GM18498 (cell line): ENCODE measurements around the gene TBX6.
"Not testable (repeated sequence)": the region's sequence is repeated elsewhere in the genome, so short reads cannot be mapped to it uniquely, and the experiment has no call there.

Experiments used
- ATAC-seq: cut with Tn5 transposase; IDR thresholded peaks from one replicate; pipeline ENCODE4 v1.9.1; 2021; ENCODE audit warnings: mild to moderate bottlenecking, moderate library complexity; ENCODE audit not compliant: unreplicated experiment

The TBX6 gene, protein sequence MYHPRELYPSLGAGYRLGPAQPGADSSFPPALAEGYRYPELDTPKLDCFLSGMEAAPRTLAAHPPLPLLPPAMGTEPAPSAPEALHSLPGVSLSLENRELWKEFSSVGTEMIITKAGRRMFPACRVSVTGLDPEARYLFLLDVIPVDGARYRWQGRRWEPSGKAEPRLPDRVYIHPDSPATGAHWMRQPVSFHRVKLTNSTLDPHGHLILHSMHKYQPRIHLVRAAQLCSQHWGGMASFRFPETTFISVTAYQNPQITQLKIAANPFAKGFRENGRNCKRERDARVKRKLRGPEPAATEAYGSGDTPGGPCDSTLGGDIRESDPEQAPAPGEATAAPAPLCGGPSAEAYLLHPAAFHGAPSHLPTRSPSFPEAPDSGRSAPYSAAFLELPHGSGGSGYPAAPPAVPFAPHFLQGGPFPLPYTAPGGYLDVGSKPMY

DNA sequence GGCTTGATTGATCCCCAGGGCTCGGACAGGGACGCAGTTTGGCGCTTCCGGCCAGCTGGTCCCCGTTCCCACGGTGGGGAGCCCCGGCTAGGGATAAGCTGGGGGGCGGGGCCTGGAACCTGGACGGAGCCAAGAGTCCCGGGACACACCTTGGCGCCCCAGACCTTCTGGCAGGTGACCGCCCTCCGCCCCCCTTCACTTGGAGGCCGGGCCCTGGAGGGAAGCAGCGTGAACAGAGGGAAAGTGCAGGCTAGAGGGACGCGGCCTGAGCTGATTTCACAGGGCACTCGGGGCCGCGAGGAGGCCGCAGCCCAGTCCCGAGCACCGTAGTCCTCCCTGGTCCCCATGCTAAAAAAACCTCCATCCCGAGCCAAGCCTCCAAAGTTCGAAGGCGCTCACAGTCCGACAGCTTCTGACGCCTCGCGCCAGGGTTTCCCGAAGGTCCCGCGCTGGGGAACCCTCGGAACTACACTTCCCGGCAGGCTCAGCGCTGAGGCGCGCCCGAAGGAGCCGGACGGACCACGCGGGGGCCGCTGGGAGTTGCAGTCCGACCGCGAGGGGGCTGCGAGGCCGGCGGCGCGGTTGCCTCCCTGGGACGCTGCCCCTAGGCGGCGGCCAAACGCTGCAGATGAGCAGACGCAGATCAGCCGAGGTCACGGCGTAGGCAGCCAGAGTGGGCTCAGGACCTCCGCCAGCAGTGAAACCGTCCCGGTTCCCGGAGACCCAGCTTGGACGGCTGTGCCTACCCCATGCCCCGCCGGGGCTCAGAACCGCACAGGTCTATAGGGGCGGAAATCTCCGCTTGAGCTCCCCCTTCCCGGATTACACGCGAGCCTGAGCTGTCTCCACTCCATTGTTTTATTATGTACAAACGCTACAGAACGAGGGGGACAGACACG lies at the start of gene TBX6:
Gene TBX6, minus strand, starts transcription at position 451 of the 899 bp plus-strand sequence. CDS start 731 bp downstream, outside the sequence.
- ATAC-seq = peak; percentile 73

DNA sequence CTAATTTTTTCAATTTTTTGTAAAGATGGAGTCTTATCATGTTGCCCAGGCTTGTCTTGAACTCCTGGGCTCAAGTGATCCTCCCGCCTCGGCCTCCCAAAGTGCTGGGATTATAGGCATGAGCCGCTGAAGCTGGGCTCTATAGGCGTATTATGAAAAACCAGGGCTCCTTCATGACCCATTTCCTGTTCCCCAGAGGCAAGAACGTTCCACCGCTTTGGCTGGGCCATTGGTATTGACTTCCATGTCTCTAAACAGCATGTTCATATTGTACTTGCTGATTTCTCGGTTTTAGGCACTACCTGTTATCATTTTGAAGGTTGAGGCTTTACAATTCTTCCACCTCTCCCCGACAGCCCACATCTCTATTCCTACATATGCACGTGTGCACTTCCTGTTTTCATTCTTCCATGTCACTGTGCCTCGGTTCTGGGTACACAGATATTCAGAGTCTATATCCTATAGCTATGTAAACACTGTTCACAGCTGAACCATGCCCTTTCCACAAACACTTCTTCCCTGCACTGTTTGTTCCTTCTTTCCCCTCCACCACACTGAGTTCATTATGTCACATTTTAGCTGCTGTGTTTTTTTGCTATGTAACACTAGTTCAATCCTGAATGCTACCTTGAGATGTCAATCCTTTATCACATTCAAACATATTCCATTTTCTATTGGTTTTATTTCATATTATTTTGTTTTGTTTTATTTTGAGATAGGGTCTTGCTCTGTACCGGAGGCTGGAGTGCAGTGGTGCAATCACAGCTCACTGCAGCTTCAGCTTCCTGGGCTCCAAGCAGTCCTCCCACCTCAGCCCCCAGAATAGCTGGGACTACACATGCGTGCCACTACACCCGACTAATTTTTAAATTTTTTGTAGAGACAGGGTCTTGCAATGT lies 48.1 kb upstream of the TBX6 start:
- no peak for ATAC-seq

DNA sequence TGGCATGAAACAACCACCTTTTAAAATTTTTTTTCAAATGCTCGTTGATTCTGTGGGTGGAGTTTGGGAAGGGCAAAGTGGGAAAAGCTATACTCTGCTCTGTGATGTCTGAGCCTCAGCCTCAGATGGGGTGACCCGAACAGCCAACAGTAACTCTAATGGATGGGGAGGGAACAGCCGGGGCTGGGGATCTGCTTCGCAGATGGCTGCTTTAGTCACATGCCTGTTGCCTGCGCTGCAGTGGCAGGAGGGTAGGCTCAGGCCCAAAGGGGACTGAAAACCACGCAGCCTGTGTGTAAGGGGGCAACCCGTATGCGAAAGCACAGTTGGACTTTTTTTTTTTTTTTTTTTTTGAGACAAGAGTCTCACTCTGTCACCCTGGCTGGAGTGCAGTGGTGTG lies 46.2 kb upstream of the TBX6 start:
- no peak for ATAC-seq

DNA sequence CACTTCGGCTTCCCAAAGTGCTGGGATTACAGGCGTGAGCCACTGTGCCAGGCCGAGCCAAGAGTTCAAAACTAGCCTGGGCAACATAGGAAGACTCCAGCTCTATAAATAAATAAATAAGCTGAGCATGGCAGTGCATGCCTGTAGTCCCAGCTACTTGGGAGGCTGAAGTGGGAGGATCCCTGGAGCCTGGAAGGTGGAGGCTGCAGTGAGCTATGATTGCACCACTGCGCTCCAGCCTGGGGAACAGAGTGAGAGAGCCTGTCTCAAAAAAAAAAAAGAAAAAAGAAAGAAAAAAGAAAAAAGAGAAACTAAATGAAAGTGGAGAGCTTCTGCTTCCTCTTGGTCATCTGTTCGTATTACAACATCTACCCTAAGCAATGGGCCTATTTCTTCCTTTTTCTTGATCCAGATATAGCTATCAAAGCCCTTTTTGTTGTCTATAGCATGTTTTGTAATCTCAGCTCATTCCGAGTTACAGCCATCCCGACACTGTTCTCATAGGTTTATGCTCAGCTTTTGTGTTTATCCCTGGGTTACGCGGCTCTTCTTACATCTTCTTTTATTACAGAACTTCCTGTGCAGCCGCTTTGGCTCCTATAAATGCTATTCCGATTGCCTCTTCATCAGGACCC lies 45.4 kb upstream of the TBX6 start:
- ATAC-seq = no peak

DNA sequence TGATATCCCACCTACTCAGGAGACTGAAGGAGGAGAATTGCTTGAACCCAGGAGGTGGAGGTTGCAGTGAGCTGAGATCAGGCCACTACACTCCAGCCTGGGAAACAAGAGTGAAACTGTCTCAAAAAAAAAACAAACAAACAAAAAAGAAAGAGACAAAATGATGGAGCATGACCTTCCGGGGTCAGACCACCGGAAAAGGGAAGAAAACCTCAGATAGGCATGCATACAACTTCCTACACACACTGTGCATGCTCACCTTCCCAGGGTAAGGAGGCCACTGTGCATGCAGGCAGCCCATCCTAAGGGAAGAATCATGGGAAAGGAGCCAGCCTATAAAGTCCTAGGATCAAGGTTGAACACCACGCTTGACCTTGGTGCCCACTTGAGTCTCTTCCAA lies 40.9 kb upstream of the TBX6 start:
- ATAC-seq = no peak

DNA sequence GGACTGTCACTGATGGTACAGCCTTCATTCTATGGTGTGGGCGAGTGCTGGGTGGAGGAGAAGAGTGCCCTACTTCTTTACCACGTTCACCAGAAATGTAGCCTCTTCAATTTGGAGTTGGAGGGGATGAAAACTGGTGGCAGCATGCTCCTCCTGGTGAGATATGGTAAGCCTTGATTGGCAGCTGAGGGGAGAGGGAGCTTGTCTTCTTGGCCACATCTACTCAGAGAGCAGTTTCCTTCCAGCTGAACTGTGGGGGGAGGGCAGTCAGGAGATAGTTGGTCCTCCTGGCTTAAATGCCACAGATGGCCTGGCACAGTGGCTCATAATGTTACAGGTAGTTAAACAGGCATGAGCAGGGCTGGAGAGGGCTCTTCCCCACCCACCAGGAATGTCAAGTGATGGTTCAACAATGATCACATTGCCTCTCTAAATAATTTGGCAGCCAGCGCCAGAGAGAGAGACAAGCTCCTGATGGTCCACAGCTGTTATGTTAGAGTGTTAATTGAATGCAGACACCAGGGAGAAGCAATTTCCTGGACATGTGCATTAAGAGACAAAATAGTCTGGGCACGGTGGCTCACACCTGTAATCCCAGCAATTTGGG lies 40.2 kb upstream of the TBX6 start:
- no peak for ATAC-seq

DNA sequence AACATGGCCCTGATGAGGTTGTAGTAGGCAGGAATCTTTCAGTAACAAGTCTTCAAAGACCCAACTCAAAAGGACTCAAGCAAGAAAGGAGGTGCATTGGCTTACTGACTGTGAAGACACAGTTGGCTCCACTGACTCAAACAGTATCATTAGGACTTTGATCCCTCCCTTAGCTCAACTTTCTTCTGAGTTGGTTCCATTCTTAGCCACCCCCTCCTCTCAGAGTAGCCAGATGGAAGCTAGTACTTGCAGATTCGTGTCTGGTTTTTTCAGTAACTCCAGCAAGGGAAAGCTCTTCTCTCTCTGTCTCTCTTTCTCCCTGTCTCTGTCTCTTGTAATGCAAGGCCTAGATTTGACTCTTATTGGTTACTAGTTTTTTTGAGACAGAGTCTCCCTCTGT lies 36.3 kb upstream of the TBX6 start:
- ATAC-seq = no peak

DNA sequence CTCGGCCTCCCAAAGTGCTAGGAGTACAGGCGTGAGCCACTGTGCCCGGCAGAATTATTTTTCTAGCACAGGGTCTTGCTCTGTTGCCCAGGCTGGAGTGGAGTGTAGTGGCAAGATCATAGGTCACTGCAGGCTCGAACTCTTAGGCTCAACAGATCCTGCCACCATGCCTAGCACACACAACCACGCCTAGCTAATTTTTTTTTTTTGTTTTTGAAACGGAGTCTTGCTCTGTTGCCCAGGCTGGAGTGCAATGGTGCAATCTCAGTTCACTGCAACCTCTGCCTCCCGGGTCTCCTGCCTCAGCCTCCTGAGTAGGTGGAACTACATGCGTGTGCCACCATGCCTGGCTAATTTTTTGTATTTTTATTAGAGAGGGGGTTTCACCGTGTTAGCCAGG lies 34.0 kb upstream of the TBX6 start:
- ATAC-seq = not testable (repeated sequence)

DNA sequence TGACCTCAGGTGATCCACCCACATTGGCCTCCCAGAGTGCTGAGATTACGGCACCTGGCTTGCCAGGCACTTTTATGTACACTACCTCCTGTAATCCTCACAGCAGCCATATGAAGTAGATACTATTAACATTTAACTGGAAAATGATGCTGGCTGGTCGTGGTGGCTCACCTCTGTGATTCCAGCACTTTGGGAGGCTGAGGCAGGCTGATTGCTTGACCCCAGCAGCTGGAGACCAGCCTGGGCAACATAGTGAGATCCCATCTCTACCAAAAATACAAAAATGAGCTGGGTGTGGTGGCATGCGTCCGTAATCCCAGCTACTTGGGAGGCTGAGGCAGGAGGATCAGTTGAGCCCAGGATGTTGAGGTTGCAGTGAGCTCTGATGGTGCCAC lies 33.3 kb upstream of the TBX6 start:
- ATAC-seq = no peak

DNA sequence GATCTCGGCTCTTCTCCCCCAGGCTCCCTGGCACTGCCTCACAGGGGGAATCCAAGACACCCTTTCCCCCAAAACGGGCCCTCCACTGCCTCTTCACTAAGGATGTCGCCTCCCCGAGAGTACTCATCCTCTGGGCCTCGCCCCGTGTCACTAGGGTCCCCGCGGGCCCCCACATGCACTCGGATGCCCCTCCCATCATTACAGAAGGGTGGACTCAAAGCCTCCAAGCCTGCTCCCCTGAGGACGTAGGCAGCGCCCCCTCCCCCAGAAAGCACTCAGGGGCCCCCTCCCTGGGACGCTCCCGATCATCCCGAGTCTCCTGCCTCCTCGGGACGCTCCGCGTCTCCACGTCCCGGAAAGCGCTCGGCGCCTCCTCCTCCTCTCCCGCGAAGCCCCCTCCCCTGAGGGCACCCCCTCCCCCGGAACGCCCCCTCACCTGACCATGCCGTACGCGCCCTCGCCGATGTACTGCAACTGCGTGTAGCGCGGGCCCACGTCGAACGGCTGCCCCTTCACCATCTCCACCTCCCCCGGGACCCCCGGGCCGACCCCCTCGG lies 31.0 kb upstream of the TBX6 start:
- peak; percentile 20 for ATAC-seq

DNA sequence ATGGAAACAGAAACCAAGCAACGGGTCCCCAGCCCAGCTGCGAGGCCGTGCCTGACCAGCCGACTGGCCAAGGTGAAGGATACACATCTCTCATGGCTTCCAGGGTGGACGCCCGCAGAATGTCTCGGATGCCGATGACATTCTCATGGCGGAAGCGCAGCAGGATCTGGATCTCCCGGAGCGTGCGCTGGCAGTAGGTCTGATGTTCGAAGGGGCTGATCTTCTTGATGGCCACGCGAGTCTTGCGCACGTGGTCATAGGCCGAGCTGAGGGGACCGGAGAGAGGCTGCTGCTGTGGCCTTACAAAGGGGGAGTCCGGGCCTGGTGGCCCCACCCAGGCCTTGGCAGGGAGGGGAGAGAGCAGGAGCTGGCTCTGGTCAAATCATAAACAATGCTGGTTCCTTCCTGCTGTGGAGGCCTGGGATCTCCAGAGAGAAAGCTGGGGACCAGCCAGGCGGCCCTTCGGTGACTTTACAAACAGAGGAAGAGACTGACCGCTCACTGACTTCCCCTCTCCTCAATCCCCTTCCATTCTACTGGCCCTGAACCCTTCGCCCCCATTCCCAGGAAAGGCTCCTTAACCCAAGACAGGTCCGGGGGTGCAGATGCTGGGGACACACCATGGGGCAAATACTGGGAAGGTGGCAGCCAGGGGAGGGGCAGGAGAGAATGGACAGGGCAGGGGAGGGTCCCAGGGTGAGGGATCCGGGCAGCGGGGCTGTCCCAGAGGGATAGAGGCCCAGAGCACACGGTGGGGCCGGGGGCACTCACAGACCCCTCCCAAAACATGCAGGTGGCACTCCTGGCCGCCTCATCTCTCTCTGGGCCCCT lies 30.2 kb upstream of the TBX6 start:
- no peak for ATAC-seq

DNA sequence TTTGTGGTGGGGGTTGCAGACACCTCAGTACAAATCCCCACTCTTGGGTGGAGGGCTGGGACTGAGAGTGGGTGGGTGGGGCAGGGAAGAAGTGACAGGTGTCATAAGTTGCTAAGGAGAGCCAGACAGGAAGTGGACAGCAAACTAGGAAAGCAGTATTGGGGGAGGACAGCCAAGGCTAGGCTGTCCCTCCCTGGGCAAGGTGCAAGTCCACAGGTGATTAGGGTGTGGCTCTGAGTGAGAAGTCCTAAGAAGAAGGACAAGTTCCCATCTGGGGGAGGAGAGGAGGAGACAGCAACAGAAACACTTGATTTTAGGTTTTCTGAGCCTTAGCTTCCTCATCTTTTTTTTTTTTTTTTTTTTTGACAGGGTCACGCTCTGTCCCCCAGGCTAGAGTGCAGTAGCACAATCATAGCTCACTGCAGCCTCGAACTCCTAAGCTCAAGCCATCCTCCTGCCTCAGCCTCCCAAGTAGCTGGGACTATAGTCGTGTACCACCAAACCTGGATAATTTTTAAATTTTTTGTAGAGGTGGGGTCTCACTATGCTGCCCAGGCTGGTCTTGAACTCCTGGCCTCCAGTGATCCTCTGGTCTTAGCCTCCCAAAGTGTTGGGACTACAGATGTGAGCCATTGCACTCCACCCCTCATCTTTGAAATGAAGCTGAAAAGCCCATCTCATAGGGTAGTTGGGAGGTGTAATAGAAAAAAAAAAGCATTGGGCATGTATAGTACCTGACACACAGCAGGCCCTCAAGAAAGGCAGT lies 28.8 kb upstream of the TBX6 start:
- ATAC-seq = no peak

DNA sequence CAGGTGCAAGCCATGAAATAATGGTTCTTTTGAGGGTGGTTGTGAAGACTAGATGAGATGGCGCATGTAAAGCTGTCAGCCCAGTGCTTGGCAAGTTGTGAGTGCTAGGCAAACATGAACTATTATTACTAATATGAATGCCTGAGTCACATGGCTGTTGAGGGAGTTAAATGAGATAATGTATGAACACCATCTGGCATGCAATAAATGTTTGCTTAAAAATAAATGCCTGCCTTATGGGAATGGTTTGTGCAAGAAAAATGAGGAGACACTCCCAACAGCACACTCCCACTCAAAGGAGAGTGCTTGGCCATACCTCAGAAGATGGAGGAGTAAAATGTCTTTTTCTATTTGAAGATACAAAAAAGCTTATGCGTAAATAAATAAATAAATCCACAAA lies 27.7 kb upstream of the TBX6 start:
- ATAC-seq = no peak

DNA sequence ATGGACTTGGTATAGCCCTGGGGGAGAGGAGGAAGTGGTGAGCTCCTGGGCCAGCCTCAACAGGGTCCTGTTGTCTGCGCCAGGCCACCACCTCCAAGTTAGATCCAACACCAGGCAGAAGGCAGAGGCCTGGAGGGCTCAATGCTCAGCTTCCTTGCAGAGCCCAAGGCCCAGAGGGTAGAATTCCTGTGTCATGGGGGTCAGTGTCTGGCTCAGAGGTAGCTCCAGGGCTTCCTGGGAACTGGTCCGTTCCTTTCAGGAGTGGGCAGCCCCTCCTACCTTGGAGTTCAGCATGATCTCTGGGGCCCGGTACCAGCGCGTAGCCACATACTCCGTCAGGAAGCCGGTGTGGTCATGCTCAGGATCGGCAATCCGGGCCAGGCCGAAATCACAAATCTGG lies 26.0 kb upstream of the TBX6 start:
- ATAC-seq = no peak

DNA sequence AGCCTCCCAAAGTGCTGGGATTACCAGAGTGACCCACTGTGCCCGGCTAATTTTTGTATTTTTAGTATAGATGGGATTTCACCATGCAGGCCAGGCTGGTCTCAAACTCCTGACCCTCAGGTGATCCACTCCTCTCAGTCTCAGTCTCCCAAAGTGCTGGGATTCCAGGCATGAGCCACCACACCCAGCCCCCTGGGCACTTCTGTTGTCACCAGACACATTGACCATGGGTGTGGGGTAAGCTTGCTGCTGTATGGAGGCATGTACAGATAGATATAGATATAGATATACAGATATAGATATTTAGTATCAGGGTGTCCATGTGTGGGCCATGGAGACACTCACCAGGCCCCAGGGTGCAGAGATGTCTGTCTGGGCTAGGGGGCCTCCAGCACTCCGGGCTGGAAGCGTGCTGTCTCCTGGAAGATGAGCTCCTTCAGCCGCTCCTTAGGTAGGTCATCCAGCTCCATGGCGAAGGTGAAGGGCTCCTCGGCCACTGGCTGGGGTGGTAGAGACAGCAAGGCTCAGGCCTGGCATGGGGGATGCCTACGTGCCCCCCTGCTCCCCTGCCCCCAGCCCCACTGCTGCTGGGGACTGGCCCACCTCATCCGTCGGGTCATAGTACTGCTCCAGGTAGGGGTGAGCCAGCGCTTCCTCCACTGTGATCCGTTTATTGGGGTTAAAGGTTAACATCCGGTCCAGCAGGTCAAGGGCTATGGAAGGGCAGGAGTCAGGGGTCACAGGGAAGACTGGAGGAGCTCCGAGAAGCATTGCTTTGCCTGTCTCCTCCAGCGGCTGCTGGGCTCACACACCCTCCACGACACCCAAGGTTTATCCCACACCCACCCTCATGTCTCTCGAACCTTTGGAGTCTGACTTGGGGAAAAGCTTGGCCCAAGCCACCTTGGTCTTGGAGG lies 24.8 kb upstream of the TBX6 start:
- ATAC-seq = no peak

DNA sequence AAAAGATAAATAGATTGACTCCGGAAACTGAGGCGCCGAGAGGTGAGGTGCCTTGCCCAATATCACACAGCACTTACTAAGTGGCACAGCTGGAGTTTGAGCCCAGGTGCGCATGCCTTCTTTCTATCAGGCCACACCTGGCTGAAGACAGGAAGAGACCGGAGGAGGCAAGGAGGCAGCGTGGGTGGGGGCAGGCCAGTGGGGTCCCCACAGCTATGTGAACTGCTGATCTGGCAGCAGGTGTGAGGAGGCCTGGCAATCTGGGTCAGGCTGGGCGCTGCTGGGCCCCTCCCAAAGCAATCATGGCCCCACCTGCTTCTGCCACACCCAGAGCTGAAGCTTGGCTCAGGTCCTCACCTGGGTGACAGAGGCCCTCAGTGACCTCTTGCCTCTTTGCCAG lies 23.5 kb upstream of the TBX6 start:
- ATAC-seq = no peak

DNA sequence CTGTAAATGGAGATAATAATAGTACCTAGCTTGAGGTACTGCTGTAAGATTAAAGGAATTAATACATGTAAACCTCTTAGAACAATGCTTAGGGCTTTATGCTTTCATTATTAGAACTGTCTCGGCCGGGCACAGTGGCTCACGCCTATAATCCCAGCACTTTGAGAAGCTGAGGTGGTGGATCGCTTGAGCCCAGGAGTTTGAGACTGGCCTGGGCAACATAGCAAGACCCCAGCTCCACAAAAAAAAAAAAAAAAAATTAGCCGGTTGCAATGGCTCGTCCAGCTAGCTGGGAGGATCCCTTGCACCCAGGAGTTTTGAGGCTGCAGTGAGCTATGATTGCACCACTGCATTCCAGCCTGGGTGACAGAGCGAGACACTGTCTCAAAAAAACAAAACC lies 23.1 kb upstream of the TBX6 start:
- not testable (repeated sequence) for ATAC-seq
